GM10266 (cell line): ENCODE measurements around the gene TMEM143.
"Not testable (repeated sequence)": the region's sequence is repeated elsewhere in the genome, so short reads cannot be mapped to it uniquely, and the experiment has no call there.

ENCODE experiments used
- DNase-seq: peaks from one replicate; pipeline ENCODE4 v3.0.0; 2012; ENCODE audit errors: extremely low spot score
- TF ChIP-seq, protein P1 (sequence below): IDR thresholded peaks from 2 replicates; pipeline ENCODE4 v1.5.1; 2012; ENCODE audit warnings: mild to moderate bottlenecking, low read depth; ENCODE audit not compliant: control insufficient read depth, insufficient read depth; ENCODE audit errors: missing control alignments

TMEM143 gene

DNA sequence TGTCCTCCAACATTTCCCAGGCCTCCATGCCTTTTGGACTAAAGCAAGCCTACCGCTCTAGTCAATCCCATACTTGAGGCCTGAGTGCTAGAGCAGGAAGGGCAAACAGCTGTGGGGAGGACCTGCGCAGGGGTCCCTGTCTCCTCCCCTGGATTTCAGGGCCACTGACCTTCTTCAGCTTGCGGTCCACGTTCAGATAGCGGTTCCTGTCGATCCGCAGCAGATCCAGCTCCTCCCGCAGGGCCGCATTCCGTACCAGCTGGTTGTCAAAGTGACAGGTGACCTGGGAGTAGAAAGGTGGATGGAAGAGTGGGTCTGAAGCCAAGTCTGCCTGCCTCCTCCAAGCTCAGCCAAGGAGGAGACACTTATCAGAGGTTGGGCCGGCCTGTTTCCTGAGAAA, 52.4 kb downstream of the TMEM143 start:
- TF ChIP-seq, protein P1, sequence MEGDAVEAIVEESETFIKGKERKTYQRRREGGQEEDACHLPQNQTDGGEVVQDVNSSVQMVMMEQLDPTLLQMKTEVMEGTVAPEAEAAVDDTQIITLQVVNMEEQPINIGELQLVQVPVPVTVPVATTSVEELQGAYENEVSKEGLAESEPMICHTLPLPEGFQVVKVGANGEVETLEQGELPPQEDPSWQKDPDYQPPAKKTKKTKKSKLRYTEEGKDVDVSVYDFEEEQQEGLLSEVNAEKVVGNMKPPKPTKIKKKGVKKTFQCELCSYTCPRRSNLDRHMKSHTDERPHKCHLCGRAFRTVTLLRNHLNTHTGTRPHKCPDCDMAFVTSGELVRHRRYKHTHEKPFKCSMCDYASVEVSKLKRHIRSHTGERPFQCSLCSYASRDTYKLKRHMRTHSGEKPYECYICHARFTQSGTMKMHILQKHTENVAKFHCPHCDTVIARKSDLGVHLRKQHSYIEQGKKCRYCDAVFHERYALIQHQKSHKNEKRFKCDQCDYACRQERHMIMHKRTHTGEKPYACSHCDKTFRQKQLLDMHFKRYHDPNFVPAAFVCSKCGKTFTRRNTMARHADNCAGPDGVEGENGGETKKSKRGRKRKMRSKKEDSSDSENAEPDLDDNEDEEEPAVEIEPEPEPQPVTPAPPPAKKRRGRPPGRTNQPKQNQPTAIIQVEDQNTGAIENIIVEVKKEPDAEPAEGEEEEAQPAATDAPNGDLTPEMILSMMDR: no peak
- no peak for DNase-seq

DNA sequence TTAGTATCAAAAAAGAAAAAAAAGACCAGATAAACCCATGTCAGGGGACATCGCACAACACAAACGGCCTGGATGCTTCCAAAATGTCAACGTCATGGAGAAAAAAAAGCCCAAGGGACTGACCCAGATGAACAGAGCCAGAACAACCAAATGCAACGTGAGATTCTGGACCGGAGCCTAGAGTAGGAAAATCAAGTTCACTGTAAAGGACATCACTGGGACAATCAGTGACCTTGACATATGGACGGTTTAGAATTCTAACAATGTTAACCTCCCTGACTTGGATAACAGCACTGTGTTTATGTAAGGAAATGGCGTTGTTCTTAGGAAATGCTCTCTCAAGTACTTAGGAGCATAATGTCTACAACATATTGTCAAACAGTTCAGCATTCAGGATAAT, 53.5 kb downstream of the TMEM143 start:
- TF ChIP-seq, protein P1: no peak

DNA sequence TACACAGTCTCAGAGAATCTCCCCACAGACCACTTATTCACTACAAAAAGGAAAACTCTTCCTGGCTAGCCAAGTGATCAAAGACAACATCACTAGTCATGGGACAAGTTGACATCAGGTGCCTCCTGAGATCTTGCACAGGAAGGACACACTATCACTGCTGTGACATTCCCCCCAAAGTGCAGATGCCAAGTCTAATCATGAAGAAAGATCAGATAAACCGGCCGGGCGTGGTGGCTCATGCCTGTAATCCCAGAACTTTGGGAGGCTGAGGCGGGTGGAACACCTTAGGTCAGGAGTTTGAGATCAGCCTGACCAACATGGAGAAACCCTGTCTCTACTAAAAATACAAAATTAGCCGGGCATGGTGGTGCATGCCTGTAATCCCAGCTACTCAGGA, 54.0 kb downstream of the TMEM143 start:
- DNase-seq: not testable (repeated sequence)

More for the DNA sequence above, 53.5 kb downstream of the TMEM143 start:
- DNase-seq: no peak

DNA sequence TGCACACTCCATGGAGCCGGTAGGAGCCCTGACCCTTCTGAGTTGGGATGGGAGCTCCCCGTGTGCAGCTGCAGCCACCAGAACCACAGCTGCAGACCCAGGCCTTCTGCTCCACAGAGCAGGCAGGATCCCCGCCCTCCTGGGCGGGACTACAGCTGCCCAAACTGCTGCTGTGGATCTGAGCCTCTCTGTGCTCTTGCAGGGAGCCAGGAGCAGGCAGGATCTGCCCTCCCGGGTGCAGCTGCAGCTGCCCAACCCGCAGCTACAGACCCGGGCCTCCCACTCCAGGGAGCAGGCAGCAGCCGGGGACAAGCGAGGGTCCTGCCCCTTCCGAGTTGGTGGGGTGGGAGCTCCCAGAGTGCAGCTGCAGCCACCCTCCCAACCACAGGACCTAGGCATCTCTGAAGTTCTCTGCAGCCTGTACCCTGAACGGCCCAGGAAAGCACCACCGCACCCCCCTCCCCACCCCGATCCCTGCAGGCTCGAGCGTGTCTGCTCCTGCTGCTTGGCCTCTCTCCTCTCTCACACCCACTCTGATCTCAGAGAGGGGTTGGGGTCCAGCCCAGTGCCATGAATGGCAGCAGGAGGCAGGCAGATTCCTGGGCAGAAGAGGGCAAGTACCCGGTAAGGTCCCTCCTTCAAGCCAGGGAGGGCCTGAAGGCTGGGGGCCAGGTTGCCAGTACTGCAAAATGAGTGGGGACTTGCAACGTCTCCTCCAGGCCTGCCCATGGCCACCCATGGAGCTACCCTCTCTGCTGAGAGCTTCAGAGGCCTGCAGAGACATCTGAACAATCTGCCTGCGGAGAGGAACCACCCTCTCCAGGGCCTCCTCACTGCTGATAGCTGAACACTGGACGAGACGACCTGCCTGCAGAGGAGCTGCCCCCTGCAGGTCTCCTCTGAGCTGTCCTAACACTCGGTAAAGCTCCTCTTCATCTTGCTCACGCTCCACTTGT, 54.8 kb downstream of the TMEM143 start:
- no peak for DNase-seq
- TF ChIP-seq, protein P1: peak; percentile 24

- TF ChIP-seq, protein P1: no peak
- no peak for DNase-seq
Observed at GRCh38 chr19:48303866-48304265, 59.9 kb downstream of the TMEM143 start.

DNA sequence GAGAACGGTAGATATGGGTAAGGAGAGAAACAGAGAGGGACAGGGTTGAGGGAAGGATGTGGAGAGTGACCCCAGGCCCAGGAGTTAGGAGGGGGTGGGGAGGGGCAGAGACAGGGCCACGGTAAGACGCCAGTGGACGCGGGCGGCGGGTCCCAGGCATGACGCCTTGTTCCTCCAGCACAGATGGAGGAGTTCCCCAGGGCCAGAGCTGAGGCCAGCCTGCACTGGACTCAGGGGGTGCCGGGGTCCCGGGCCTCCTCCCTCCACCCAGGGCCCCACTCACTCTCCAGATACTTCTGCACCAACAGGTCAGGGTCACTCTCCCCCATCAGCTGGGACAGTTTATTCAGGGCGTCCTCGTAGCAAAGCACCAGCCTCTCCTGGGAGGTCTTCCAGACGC, 60.4 kb downstream of the TMEM143 start:
- no peak for DNase-seq
- TF ChIP-seq, protein P1: no peak

DNA sequence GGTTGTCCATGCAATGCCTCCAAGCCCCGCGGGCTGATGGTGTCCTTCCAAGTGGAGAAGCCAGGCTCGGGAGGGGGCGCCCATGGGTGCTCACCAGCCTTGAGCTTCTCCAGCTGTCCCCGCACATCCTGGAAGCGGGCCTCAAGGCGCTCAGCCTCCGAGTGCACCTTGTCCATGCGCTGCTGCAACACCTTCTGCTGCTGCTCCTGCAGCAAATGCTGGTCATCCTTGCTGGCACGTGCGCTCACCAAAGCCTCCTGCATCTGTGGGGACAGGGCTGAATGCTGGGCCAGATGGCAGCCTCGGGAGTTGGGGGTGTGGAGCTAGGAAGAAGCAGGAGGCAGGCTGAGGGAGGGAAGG, 61.2 kb downstream of the TMEM143 start:
- TF ChIP-seq, protein P1: no peak
- DNase-seq: no peak
